Peyer's patch (tissue), 4 donors: ENCODE measurements around the gene PHPT1.

Experiments
- CTCF ChIP-seq, 6 experiments: fragments of 450-650 bp in 4 of 6; fragments of 200-600 bp in 2 of 6; sonication (generic) in 1 of 6; IDR thresholded peaks; one replicate each; pipeline ENCODE4 v1.5.1; 2017 to 2019; ENCODE audit warnings: antibody characterized with exemption in 6 of 6, mild to moderate bottlenecking in 3 of 6, moderate library complexity in 1 of 6
- POLR2A ChIP-seq, 2 donors: fragments of 450-650 bp; IDR thresholded peaks; one replicate each; pipeline ENCODE4 v1.5.1; 2017; ENCODE audit warnings: antibody characterized with exemption in 2 of 2, mild to moderate bottlenecking in 2 of 2, moderate library complexity in 2 of 2

DNA sequence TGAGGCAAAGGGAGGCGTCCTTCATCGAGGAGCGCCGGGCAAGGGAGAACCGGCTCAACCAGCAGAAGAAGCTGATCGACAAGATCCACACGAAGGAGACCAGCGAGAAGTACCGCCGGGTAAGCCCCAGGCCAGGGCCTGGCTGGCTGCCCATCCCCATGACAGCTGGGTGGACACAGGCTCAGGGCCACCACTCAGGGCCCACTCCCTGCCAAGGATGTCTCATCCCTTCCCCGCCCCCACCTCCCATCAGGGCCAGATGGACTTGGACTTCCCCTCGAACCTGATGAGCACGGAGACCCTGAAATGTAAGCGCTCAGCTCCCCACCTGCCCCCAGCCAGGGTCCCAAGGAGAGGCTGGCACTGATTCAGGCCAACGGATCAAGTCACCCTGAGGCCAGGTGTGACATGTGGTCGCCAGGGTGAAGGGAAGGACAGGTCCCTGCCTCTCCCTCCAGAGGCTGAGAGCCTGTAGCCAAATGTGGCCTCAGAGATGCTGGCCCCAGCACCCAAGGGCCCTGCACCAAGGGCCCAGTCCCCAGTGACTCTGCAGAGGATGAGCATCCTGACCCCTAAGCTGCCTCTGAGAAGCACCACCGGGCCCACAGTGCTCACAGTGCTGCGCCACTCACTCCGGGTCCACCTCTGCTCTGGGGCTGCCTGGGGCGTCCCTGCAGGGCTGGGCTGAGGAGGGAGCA is 44.6 kb upstream of the PHPT1 start:
- TF ChIP-seq CTCF (IDR thresholded peaks at IDR 0.05), result no peak
- no peak for TF ChIP-seq POLR2A (IDR thresholded peaks at IDR 0.05)
